ENCODE data around the gene DAPK2. TPM values are rescaled to one million over a fixed set of nuclear protein-coding genes. Genes with fewer than 3 reads are reported as not detected.

DAPK2 gene
- total and polyA plus RNA-seq, 9 donors = 0.77 to 6.2 (median 2.0) TPM

- H3K4me3 ChIP-seq = no peak overlapping the region
- WGBS, 3 donors = 81 to 94% (median 85%) methylated on average over 2 of the region's 2 CpGs
- no peaks in the 10 kb centered on the region for H3K36me3 ChIP-seq
- no peaks in the 10 kb centered on the region for H3K4me1 ChIP-seq (ENCODE audit: insufficient read depth)
- H3K9me3 ChIP-seq = no peaks in the 10 kb centered on the region
- intact Hi-C loops (cut with DNase I) = no loop called here
- DNase-seq = no peak
- H3K27ac ChIP-seq = no peak overlapping the region
- H3K27me3 ChIP-seq = no peaks in the 10 kb centered on the region
- TF ChIP-seq EP300 (IDR thresholded peaks at IDR 0.05) (no peak), POLR2A (IDR thresholded peaks at IDR 0.05) (no peak)
- TF ChIP-seq, protein P1, sequence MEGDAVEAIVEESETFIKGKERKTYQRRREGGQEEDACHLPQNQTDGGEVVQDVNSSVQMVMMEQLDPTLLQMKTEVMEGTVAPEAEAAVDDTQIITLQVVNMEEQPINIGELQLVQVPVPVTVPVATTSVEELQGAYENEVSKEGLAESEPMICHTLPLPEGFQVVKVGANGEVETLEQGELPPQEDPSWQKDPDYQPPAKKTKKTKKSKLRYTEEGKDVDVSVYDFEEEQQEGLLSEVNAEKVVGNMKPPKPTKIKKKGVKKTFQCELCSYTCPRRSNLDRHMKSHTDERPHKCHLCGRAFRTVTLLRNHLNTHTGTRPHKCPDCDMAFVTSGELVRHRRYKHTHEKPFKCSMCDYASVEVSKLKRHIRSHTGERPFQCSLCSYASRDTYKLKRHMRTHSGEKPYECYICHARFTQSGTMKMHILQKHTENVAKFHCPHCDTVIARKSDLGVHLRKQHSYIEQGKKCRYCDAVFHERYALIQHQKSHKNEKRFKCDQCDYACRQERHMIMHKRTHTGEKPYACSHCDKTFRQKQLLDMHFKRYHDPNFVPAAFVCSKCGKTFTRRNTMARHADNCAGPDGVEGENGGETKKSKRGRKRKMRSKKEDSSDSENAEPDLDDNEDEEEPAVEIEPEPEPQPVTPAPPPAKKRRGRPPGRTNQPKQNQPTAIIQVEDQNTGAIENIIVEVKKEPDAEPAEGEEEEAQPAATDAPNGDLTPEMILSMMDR (IDR thresholded peaks at IDR 0.05) = no peak
These were observed 118.0 kb downstream of the DAPK2 start for GRCh38 chr15:63928185-63928842.

GRCh38 chr15:63923993-63924950 lies 122.0 kb downstream of the DAPK2 start:
- no peaks in the 10 kb centered on the region for H3K4me1 ChIP-seq (ENCODE audit: insufficient read depth)
- H3K4me3 ChIP-seq = no peak overlapping the region
- TF ChIP-seq, protein P1 (IDR thresholded peaks at IDR 0.05) = no peak
- TF ChIP-seq POLR2A (IDR thresholded peaks at IDR 0.05) (no peak), EP300 (IDR thresholded peaks at IDR 0.05) (no peak)
- no peaks in the 10 kb centered on the region for H3K27me3 ChIP-seq
- no peaks in the 10 kb centered on the region for H3K36me3 ChIP-seq
- WGBS, 3 donors = 94 to 95% (median 95%) methylated on average over 8 of the region's 8 CpGs
- no peak overlapping the region for H3K27ac ChIP-seq
- DNase-seq = no peak
- intact Hi-C loops (cut with DNase I) = no loop called here
- no peaks in the 10 kb centered on the region for H3K9me3 ChIP-seq

- TF ChIP-seq, protein P1 (IDR thresholded peaks at IDR 0.05) = no peak
- TF ChIP-seq EP300 (IDR thresholded peaks at IDR 0.05) (no peak), POLR2A (IDR thresholded peaks at IDR 0.05) (no peak)
- intact Hi-C loops (cut with DNase I) = no loop called here
These were observed 123.4 kb downstream of the DAPK2 start for GRCh38 chr15:63922916-63923315.

GRCh38 chr15:63922261-63922904 lies 123.9 kb downstream of the DAPK2 start:
- H3K4me3 ChIP-seq = no peak overlapping the region
- no peaks in the 10 kb centered on the region for H3K36me3 ChIP-seq
- TF ChIP-seq POLR2A (IDR thresholded peaks at IDR 0.05) = no peak
- TF ChIP-seq EP300 (IDR thresholded peaks at IDR 0.05) = no peak
- TF ChIP-seq, protein P1 (IDR thresholded peaks at IDR 0.05) = no peak
- no peaks in the 10 kb centered on the region for H3K9me3 ChIP-seq
- intact Hi-C loops (cut with DNase I) = no loop called here
- DNase-seq = no peak
- H3K27ac ChIP-seq = no peak overlapping the region
- 33 to 84% (median 77%) methylated on average over 3 of the region's 3 CpGs for WGBS, 3 donors
- no peaks in the 10 kb centered on the region for H3K27me3 ChIP-seq
- no peaks in the 10 kb centered on the region for H3K4me1 ChIP-seq (ENCODE audit: insufficient read depth)

More at GRCh38 chr15:63922916-63923315, 123.4 kb downstream of the DAPK2 start:
- no peaks in the 10 kb centered on the region for H3K4me1 ChIP-seq (ENCODE audit: insufficient read depth)
- no peak for DNase-seq
- WGBS, 3 donors = 86 to 93% (median 87%) methylated on average over 15 to 16 of the region's 16 CpGs
- no peak overlapping the region for H3K27ac ChIP-seq
- H3K36me3 ChIP-seq = no peaks in the 10 kb centered on the region
- H3K9me3 ChIP-seq = no peaks in the 10 kb centered on the region
- H3K4me3 ChIP-seq = no peak overlapping the region
- H3K27me3 ChIP-seq = no peaks in the 10 kb centered on the region
